ENCODE data around the gene SYT1. TPM values are rescaled to one million over a fixed set of nuclear protein-coding genes. Genes with fewer than 3 reads are reported as not detected.

SYT1 gene
- total and polyA plus RNA-seq, 2 experiments from 2014 or later: 48.7 to 51.7 TPM

DNA sequence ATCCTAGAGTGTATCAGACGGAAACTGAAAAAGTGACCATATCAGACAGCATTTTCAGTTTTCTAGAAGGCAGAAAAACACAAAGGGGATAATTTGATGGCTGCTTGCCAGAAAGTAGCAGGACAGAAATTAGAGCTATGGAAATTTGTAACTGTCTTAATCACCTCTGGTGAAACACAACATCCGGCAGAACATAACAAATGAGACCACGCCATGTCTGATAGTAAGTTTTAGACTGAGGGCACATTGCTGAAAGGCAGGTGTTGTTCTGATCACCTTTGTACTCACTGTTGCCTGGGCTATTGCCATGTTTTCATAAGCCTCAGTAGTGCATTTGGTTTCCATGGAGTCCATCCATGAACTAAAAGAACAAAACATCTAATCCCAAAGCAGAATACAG lies 535.9 kb downstream of the SYT1 start:
- H3K27me3 ChIP-seq (ENCODE audit: insufficient read depth): no peaks in the 10 kb centered on the region
- TF ChIP-seq STAT1 (IDR thresholded peaks at IDR 0.05; ENCODE audit: unreplicated experiment) (no peak), NANOG (IDR thresholded peaks at IDR 0.05; ENCODE audit: borderline replicate concordance) (no peak), EZH2 (IDR thresholded peaks at IDR 0.05; ENCODE audit: low read depth, unreplicated experiment) (no peak), JUNB (IDR thresholded peaks at IDR 0.05; ENCODE audit: unreplicated experiment) (no peak), EZH2phosphoT487 (IDR thresholded peaks at IDR 0.05; ENCODE audit: unreplicated experiment) (no peak), ZNF114 (CRISPR knock-in tag; IDR thresholded peaks at IDR 0.05) (no peak)
- TF ChIP-seq, protein P1, sequence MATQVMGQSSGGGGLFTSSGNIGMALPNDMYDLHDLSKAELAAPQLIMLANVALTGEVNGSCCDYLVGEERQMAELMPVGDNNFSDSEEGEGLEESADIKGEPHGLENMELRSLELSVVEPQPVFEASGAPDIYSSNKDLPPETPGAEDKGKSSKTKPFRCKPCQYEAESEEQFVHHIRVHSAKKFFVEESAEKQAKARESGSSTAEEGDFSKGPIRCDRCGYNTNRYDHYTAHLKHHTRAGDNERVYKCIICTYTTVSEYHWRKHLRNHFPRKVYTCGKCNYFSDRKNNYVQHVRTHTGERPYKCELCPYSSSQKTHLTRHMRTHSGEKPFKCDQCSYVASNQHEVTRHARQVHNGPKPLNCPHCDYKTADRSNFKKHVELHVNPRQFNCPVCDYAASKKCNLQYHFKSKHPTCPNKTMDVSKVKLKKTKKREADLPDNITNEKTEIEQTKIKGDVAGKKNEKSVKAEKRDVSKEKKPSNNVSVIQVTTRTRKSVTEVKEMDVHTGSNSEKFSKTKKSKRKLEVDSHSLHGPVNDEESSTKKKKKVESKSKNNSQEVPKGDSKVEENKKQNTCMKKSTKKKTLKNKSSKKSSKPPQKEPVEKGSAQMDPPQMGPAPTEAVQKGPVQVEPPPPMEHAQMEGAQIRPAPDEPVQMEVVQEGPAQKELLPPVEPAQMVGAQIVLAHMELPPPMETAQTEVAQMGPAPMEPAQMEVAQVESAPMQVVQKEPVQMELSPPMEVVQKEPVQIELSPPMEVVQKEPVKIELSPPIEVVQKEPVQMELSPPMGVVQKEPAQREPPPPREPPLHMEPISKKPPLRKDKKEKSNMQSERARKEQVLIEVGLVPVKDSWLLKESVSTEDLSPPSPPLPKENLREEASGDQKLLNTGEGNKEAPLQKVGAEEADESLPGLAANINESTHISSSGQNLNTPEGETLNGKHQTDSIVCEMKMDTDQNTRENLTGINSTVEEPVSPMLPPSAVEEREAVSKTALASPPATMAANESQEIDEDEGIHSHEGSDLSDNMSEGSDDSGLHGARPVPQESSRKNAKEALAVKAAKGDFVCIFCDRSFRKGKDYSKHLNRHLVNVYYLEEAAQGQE (IDR thresholded peaks at IDR 0.05; ENCODE audit: unreplicated experiment): no peak
- TF ChIP-seq, protein P2, sequence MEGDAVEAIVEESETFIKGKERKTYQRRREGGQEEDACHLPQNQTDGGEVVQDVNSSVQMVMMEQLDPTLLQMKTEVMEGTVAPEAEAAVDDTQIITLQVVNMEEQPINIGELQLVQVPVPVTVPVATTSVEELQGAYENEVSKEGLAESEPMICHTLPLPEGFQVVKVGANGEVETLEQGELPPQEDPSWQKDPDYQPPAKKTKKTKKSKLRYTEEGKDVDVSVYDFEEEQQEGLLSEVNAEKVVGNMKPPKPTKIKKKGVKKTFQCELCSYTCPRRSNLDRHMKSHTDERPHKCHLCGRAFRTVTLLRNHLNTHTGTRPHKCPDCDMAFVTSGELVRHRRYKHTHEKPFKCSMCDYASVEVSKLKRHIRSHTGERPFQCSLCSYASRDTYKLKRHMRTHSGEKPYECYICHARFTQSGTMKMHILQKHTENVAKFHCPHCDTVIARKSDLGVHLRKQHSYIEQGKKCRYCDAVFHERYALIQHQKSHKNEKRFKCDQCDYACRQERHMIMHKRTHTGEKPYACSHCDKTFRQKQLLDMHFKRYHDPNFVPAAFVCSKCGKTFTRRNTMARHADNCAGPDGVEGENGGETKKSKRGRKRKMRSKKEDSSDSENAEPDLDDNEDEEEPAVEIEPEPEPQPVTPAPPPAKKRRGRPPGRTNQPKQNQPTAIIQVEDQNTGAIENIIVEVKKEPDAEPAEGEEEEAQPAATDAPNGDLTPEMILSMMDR (conservative IDR thresholded peaks at IDR 0.05; ENCODE audit: low read depth in 2 of 2): no peak
- TF ChIP-seq, protein P3, sequence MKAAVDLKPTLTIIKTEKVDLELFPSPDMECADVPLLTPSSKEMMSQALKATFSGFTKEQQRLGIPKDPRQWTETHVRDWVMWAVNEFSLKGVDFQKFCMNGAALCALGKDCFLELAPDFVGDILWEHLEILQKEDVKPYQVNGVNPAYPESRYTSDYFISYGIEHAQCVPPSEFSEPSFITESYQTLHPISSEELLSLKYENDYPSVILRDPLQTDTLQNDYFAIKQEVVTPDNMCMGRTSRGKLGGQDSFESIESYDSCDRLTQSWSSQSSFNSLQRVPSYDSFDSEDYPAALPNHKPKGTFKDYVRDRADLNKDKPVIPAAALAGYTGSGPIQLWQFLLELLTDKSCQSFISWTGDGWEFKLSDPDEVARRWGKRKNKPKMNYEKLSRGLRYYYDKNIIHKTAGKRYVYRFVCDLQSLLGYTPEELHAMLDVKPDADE (IDR thresholded peaks at IDR 0.05): no peak
- no peaks in the 10 kb centered on the region for H3K27me3 Mint-ChIP-seq (ENCODE audit: insufficient read depth, low read depth, poor library complexity)
- no peak for ATAC-seq
- H3K4me1 ChIP-seq (ENCODE audit: insufficient read depth): peaks cover 21% of the 10 kb centered on the region
- H3K9me2 ChIP-seq (ENCODE audit: insufficient read depth): no peaks in the 10 kb centered on the region; the same call in 1 of the 2 replicates
- H3K27ac ChIP-seq (ENCODE audit: low read depth): no peak overlapping the region
- H3K9me3 Mint-ChIP-seq: no peaks in the 10 kb centered on the region
- no peak overlapping the region for H3K4me3 ChIP-seq
- no peaks in the 10 kb centered on the region for H3K36me3 Mint-ChIP-seq (ENCODE audit: low read depth)
- H4K20me1 ChIP-seq (replicated peaks; ENCODE audit: insufficient read depth): no peaks in the 10 kb centered on the region
- no peak overlapping the region for H3K4me2 ChIP-seq
- H2AFZ ChIP-seq: no peak overlapping the region
- H3K4me3 Mint-ChIP-seq: no peak overlapping the region
- no peaks in the 10 kb centered on the region for H3K79me2 ChIP-seq (replicated peaks; ENCODE audit: insufficient read depth)
- H3K36me3 ChIP-seq (ENCODE audit: insufficient read depth): no peaks in the 10 kb centered on the region
- no peak for DNase-seq (ENCODE audit: low spot score)
- peaks cover 21% of the 10 kb centered on the region for H3K4me1 Mint-ChIP-seq
- H3K27ac Mint-ChIP-seq: no peak overlapping the region
- no peaks in the 10 kb centered on the region for H3F3A ChIP-seq (replicated peaks; ENCODE audit: low read depth)

DNA sequence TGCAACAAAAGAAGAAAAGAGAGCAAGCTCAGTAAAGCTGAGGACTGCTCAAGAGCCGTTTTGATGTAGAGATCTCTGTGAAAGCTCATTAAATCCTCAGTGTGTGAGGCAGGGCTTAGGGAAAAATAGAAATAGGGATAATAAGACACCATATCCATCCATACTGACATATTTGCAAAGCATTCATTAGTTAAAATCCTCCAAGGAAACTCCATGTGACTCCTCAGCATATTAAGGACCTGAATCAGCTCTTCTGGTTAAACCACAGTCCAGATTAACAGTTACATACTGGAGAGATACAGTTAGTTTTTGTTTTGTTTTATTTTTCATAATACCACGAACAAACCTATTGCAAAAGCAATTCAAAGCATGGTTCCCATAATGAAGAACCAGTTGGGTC lies 538.0 kb downstream of the SYT1 start:
- DNase-seq (ENCODE audit: low spot score) (no peak), ATAC-seq (no peak)
- H2AFZ ChIP-seq: no peak overlapping the region
- no peaks in the 10 kb centered on the region; the same call in 1 of the 2 replicates for H3K9me2 ChIP-seq (ENCODE audit: insufficient read depth)
- H3K27ac Mint-ChIP-seq: no peak overlapping the region
- H3K4me3 Mint-ChIP-seq: no peak overlapping the region
- no peaks in the 10 kb centered on the region for H3K36me3 ChIP-seq (ENCODE audit: insufficient read depth)
- H3K4me1 ChIP-seq (ENCODE audit: insufficient read depth): peaks cover 21% of the 10 kb centered on the region
- no peaks in the 10 kb centered on the region for H3F3A ChIP-seq (replicated peaks; ENCODE audit: low read depth)
- H3K27me3 Mint-ChIP-seq (ENCODE audit: insufficient read depth, low read depth, poor library complexity): no peaks in the 10 kb centered on the region
- H3K4me1 Mint-ChIP-seq: peaks cover 21% of the 10 kb centered on the region
- H4K20me1 ChIP-seq (replicated peaks; ENCODE audit: insufficient read depth): no peaks in the 10 kb centered on the region
- H3K36me3 Mint-ChIP-seq (ENCODE audit: low read depth): no peaks in the 10 kb centered on the region
- H3K27ac ChIP-seq (ENCODE audit: low read depth): 0 out of 2 replicates have a peak overlapping the region, but pooled peaks have one; percentile 12
- H3K27me3 ChIP-seq (ENCODE audit: insufficient read depth): no peaks in the 10 kb centered on the region
- H3K9me3 Mint-ChIP-seq: no peaks in the 10 kb centered on the region
- no peak overlapping the region for H3K4me3 ChIP-seq
- peak overlapping the region; percentile 57 for H3K4me2 ChIP-seq
- H3K79me2 ChIP-seq (replicated peaks; ENCODE audit: insufficient read depth): no peaks in the 10 kb centered on the region
- TF ChIP-seq, protein P2 (conservative IDR thresholded peaks at IDR 0.05; ENCODE audit: low read depth in 2 of 2): no peak
- TF ChIP-seq, protein P1 (IDR thresholded peaks at IDR 0.05; ENCODE audit: unreplicated experiment): no peak
- TF ChIP-seq, protein P3 (IDR thresholded peaks at IDR 0.05): no peak
- no peak for TF ChIP-seq STAT1 (IDR thresholded peaks at IDR 0.05; ENCODE audit: unreplicated experiment)
- no peak for TF ChIP-seq EZH2phosphoT487 (IDR thresholded peaks at IDR 0.05; ENCODE audit: unreplicated experiment)
- no peak for TF ChIP-seq JUNB (IDR thresholded peaks at IDR 0.05; ENCODE audit: unreplicated experiment)
- no peak for TF ChIP-seq POLR2AphosphoS5 (IDR thresholded peaks at IDR 0.05; ENCODE audit: low read depth)
